HepG2 (cell line): ENCODE results near the gene CASP3. TPM values are rescaled to one million over a fixed set of nuclear protein-coding genes. Genes with fewer than 3 reads are reported as not detected.
A peak's percentile ranks its signal among the peaks of the same experiment; 100 is the strongest.

Experiments
- ARNT2 ChIP-seq: sonication (generic); formaldehyde crosslinking; IDR thresholded peaks from 2 replicates; pipeline ENCODE4 v1.8.0; 2022; ENCODE audit warnings: mild to moderate bottlenecking, low read depth, missing genetic modification reagents, moderate library complexity
- ATF4 ChIP-seq, 2 experiments: fragments of 450-650 bp in 1 of 2; sonication (generic) in 1 of 2; formaldehyde crosslinking; IDR thresholded peaks; 2 replicates each; pipeline versions ENCODE4 v1.5.0 to v1.8.0; 2020 to 2022; ENCODE audit warnings: mild to moderate bottlenecking in 1 of 2, missing genetic modification reagents in 1 of 2
- ELF1 ChIP-seq: sonication (generic); formaldehyde crosslinking; IDR thresholded peaks from 2 replicates; pipeline ENCODE4 v1.4.0; 2020; ENCODE audit warnings: missing genetic modification reagents
- FOXA1 ChIP-seq, 2 experiments: fragments of 450-650 bp in 1 of 2; sonication (generic) in 1 of 2; formaldehyde crosslinking in 1 of 2; IDR thresholded peaks; 2 replicates each; pipeline versions ENCODE4 v1.4.0 to v1.6.1; 2016 to 2020; ENCODE audit warnings: missing genetic modification reagents in 1 of 2
- GZF1 ChIP-seq: sonication (generic); formaldehyde crosslinking; IDR thresholded peaks from 2 replicates; pipeline ENCODE4 v1.5.1; 2020; ENCODE audit warnings: mild to moderate bottlenecking, missing genetic modification reagents
- HNF4A ChIP-seq: sonication (generic); formaldehyde crosslinking; IDR thresholded peaks from 2 replicates; pipeline ENCODE4 v1.4.0; 2020; ENCODE audit warnings: missing genetic modification reagents
- SIN3A ChIP-seq: IDR thresholded peaks from 2 replicates; pipeline ENCODE4 v1.6.1; 2011; ENCODE audit warnings: low read depth, mild to moderate bottlenecking, control low read depth, low read length, borderline replicate concordance
- ZBTB38 ChIP-seq: sonication (generic); formaldehyde crosslinking; IDR thresholded peaks from 2 replicates; pipeline ENCODE4 v1.5.1; 2020; ENCODE audit warnings: mild to moderate bottlenecking, missing genetic modification reagents
- ZNF3 ChIP-seq: IDR thresholded peaks from 2 replicates; pipeline ENCODE4 v1.7.0; 2017; ENCODE audit warnings: inconsistent platforms
- ZNF564 ChIP-seq: sonication (generic); formaldehyde crosslinking; IDR thresholded peaks from 2 replicates; pipeline ENCODE4 v1.8.1; 2023; ENCODE audit warnings: mild to moderate bottlenecking, missing genetic modification reagents
- polyA plus RNA-seq, 8 experiments: library from polyadenylated mRNA; depleted of rRNA in 3 of 8; stranded (reverse) in 7 of 8; unstranded in 1 of 8; fragments of >200 nt; fragmentation: Illumina TruSeq in 4 of 8; extraction: Trizol in 4 of 8; gene quantifications; 2 replicates each; pipeline versions ENCODE4 v1.2.1 to v1.2.3, GENCODE V29; 2011 to 2016; ENCODE audit warnings: low read depth in 4 of 8, missing spikeins in 1 of 8, mixed read lengths in 1 of 8; ENCODE audit not compliant: insufficient read depth in 1 of 8
- total RNA-seq, 5 experiments: library from RNA; depleted of rRNA; stranded (reverse); fragments of >200 nt; fragmentation: Illumina TruSeq; extraction: Trizol; gene quantifications; 2 replicates each; pipeline ENCODE4 v1.2.3, GENCODE V29; 2016; ENCODE audit warnings: low read depth in 1 of 5
- TF ChIP-seq, protein P1 (sequence below): sonication (generic); formaldehyde crosslinking; IDR thresholded peaks from 2 replicates; pipeline ENCODE4 v1.5.0; 2020; ENCODE audit warnings: mild to moderate bottlenecking, missing genetic modification reagents, borderline replicate concordance
- TF ChIP-seq, protein P2 (sequence below): sonication (generic); formaldehyde crosslinking; IDR thresholded peaks from 2 replicates; pipeline ENCODE4 v1.4.0; 2020; ENCODE audit warnings: missing genetic modification reagents, borderline replicate concordance
- TF ChIP-seq, protein P3 (sequence below): sonication (generic); formaldehyde crosslinking; IDR thresholded peaks from 2 replicates; pipeline ENCODE4 v1.5.0; 2020; ENCODE audit warnings: missing genetic modification reagents, mild to moderate bottlenecking, borderline replicate concordance
- TF ChIP-seq, protein P4 (sequence below): sonication (generic); formaldehyde crosslinking; IDR thresholded peaks from 2 replicates; pipeline ENCODE4 v1.5.0; 2020; ENCODE audit warnings: mild to moderate bottlenecking, missing genetic modification reagents

The CASP3 gene
- total and polyA plus RNA-seq, 2 of the 13 experiments (the other 11 are each of a cell fraction or from before 2014, with no cell fraction given), result 26.0 to 77.8 TPM

GRCh38 chr4:184649026-184649970 is at the start of gene CASP3, which contains the start of gene PRIMPOL (continued):
- TF ChIP-seq, protein P1, sequence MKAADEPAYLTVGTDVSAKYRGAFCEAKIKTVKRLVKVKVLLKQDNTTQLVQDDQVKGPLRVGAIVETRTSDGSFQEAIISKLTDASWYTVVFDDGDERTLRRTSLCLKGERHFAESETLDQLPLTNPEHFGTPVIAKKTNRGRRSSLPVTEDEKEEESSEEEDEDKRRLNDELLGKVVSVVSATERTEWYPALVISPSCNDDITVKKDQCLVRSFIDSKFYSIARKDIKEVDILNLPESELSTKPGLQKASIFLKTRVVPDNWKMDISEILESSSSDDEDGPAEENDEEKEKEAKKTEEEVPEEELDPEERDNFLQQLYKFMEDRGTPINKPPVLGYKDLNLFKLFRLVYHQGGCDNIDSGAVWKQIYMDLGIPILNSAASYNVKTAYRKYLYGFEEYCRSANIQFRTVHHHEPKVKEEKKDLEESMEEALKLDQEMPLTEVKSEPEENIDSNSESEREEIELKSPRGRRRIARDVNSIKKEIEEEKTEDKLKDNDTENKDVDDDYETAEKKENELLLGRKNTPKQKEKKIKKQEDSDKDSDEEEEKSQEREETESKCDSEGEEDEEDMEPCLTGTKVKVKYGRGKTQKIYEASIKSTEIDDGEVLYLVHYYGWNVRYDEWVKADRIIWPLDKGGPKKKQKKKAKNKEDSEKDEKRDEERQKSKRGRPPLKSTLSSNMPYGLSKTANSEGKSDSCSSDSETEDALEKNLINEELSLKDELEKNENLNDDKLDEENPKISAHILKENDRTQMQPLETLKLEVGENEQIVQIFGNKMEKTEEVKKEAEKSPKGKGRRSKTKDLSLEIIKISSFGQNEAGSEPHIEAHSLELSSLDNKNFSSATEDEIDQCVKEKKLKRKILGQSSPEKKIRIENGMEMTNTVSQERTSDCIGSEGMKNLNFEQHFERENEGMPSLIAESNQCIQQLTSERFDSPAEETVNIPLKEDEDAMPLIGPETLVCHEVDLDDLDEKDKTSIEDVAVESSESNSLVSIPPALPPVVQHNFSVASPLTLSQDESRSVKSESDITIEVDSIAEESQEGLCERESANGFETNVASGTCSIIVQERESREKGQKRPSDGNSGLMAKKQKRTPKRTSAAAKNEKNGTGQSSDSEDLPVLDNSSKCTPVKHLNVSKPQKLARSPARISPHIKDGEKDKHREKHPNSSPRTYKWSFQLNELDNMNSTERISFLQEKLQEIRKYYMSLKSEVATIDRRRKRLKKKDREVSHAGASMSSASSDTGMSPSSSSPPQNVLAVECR (CRISPR knock-in tag), result peak; percentile 68; the same call in 1 of the 2 replicates
- TF ChIP-seq, protein P2, sequence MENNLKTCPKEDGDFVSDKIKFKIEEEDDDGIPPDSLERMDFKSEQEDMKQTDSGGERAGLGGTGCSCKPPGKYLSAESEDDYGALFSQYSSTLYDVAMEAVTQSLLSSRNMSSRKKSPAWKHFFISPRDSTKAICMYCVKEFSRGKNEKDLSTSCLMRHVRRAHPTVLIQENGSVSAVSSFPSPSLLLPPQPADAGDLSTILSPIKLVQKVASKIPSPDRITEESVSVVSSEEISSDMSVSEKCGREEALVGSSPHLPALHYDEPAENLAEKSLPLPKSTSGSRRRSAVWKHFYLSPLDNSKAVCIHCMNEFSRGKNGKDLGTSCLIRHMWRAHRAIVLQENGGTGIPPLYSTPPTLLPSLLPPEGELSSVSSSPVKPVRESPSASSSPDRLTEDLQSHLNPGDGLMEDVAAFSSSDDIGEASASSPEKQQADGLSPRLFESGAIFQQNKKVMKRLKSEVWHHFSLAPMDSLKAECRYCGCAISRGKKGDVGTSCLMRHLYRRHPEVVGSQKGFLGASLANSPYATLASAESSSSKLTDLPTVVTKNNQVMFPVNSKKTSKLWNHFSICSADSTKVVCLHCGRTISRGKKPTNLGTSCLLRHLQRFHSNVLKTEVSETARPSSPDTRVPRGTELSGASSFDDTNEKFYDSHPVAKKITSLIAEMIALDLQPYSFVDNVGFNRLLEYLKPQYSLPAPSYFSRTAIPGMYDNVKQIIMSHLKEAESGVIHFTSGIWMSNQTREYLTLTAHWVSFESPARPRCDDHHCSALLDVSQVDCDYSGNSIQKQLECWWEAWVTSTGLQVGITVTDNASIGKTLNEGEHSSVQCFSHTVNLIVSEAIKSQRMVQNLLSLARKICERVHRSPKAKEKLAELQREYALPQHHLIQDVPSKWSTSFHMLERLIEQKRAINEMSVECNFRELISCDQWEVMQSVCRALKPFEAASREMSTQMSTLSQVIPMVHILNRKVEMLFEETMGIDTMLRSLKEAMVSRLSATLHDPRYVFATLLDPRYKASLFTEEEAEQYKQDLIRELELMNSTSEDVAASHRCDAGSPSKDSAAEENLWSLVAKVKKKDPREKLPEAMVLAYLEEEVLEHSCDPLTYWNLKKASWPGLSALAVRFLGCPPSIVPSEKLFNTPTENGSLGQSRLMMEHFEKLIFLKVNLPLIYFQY (CRISPR knock-in tag), result peak; percentile 17; the same call in 1 of the 2 replicates
- TF ChIP-seq, protein P3, sequence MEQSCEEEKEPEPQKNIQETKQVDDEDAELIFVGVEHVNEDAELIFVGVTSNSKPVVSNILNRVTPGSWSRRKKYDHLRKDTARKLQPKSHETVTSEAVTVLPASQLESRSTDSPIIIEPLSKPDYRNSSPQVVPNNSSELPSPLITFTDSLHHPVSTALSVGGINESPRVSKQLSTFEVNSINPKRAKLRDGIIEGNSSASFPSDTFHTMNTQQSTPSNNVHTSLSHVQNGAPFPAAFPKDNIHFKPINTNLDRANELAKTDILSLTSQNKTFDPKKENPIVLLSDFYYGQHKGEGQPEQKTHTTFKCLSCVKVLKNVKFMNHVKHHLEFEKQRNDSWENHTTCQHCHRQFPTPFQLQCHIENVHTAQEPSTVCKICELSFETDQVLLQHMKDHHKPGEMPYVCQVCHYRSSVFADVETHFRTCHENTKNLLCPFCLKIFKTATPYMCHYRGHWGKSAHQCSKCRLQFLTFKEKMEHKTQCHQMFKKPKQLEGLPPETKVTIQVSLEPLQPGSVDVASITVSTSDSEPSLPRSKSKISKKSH, result no peak
- TF ChIP-seq ZNF3 (no peak), GZF1 (CRISPR knock-in tag) (0 out of 2 replicates have a peak, but pooled peaks have one; percentile 11), SIN3A (peak; percentile 77; the same call in 1 of the 2 replicates), FOXA1 (IDR thresholded peaks at IDR 0.05) (no peak), FOXA1 (CRISPR knock-in tag; IDR thresholded peaks at IDR 0.05) (no peak), ZBTB38 (peak; percentile 30; the same call in 1 of the 2 replicates), ATF4 (CRISPR knock-in tag; IDR thresholded peaks at IDR 0.05) (peak in 1 of 2 experiments; percentile 9; a peak in 1 of 4 replicates), HNF4A (no peak), ZNF564 (CRISPR knock-in tag) (peak; percentile 62; the same call in 1 of the 2 replicates), ELF1 (CRISPR knock-in tag) (peak; percentile 53), ARNT2 (CRISPR knock-in tag) (peak; percentile 50; the same call in 1 of the 2 replicates)
- TF ChIP-seq, protein P4, sequence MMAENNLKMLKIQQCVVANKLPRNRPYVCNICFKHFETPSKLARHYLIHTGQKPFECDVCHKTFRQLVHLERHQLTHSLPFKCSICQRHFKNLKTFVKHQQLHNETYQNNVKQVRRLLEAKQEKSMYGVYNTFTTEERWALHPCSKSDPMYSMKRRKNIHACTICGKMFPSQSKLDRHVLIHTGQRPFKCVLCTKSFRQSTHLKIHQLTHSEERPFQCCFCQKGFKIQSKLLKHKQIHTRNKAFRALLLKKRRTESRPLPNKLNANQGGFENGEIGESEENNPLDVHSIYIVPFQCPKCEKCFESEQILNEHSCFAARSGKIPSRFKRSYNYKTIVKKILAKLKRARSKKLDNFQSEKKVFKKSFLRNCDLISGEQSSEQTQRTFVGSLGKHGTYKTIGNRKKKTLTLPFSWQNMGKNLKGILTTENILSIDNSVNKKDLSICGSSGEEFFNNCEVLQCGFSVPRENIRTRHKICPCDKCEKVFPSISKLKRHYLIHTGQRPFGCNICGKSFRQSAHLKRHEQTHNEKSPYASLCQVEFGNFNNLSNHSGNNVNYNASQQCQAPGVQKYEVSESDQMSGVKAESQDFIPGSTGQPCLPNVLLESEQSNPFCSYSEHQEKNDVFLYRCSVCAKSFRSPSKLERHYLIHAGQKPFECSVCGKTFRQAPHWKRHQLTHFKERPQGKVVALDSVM, result peak; percentile 92
